Activated gamma-delta T cell (primary cell): Measurements from ENCODE around the gene AKAP13.
"Not testable (repeated sequence)": the region's sequence is repeated elsewhere in the genome, so short reads cannot be mapped to it uniquely, and the experiment has no call there.

Experiments used
- DNase-seq: peaks from one replicate; lab custom pipeline; 2025; lab: John Stamatoyannopoulos, UW

Gene AKAP13

GRCh38 chr15:85475317-85475701 is 94.9 kb downstream of the AKAP13 start:
- DNase-seq: no peak

- no peak for DNase-seq
Measured at GRCh38 chr15:85475711-85476110, 95.3 kb downstream of the AKAP13 start.

- no peak for DNase-seq
Measured at GRCh38 chr15:85477061-85477460, 96.7 kb downstream of the AKAP13 start.

GRCh38 chr15:85477730-85478129 is 97.3 kb downstream of the AKAP13 start:
- no peak for DNase-seq

- DNase-seq: no peak
Measured at GRCh38 chr15:85479071-85479647, 98.8 kb downstream of the AKAP13 start.

- DNase-seq: no peak
Measured at GRCh38 chr15:85480923-85481322, 100.5 kb downstream of the AKAP13 start.

GRCh38 chr15:85481543-85481942 is 101.1 kb downstream of the AKAP13 start:
- not testable (repeated sequence) for DNase-seq

- no peak for DNase-seq
Measured at GRCh38 chr15:85482894-85483293, 102.5 kb downstream of the AKAP13 start.

- DNase-seq: not testable (repeated sequence)
Measured at GRCh38 chr15:85483955-85484354, 103.6 kb downstream of the AKAP13 start.

- not testable (repeated sequence) for DNase-seq
Measured at GRCh38 chr15:85484923-85485322, 104.5 kb downstream of the AKAP13 start.

- no peak for DNase-seq
Measured at GRCh38 chr15:85485956-85486567, 105.7 kb downstream of the AKAP13 start.

- not testable (repeated sequence) for DNase-seq
Measured at GRCh38 chr15:85487796-85488195, 107.4 kb downstream of the AKAP13 start.

GRCh38 chr15:85488997-85489396 is 108.6 kb downstream of the AKAP13 start:
- DNase-seq: no peak

- DNase-seq: no peak
Measured at GRCh38 chr15:85489773-85490493, 109.5 kb downstream of the AKAP13 start.

GRCh38 chr15:85490856-85491255 is 110.5 kb downstream of the AKAP13 start:
- DNase-seq: no peak

GRCh38 chr15:85491691-85492090 is 111.3 kb downstream of the AKAP13 start:
- no peak for DNase-seq

GRCh38 chr15:85492406-85492805 is 112.0 kb downstream of the AKAP13 start:
- no peak for DNase-seq

- no peak for DNase-seq
Measured at GRCh38 chr15:85493260-85493659, 112.9 kb downstream of the AKAP13 start.

GRCh38 chr15:85494048-85494777 is 113.8 kb downstream of the AKAP13 start:
- no peak for DNase-seq

- no peak for DNase-seq
Measured at GRCh38 chr15:85495096-85495495, 114.7 kb downstream of the AKAP13 start.

- DNase-seq: no peak
Measured at GRCh38 chr15:85495544-85495943, 115.1 kb downstream of the AKAP13 start.

- DNase-seq: no peak
Measured at GRCh38 chr15:85496151-85496550, 115.7 kb downstream of the AKAP13 start.
